Measurements from ENCODE around the gene TNNI2. TPM values are rescaled to one million over a fixed set of nuclear protein-coding genes. Genes with fewer than 3 reads are reported as not detected.
A peak's percentile ranks its signal among the peaks of the same experiment; 100 is the strongest.

The TNNI2 gene
- polyA plus RNA-seq, 5 donors, result 0.46 to 153 (median 1.5) TPM

- DNase-seq, result no peak
Measured at GRCh38 chr11:1820463-1821325, 18.1 kb upstream of the TNNI2 start.

- DNase-seq, result no peak
Measured at GRCh38 chr11:1821562-1821961, 17.2 kb upstream of the TNNI2 start.

GRCh38 chr11:1822648-1823375 is 16.0 kb upstream of the TNNI2 start:
- no peak for DNase-seq

GRCh38 chr11:1823376-1824220 is 15.2 kb upstream of the TNNI2 start:
- DNase-seq, result no peak

GRCh38 chr11:1824221-1825038 is 14.4 kb upstream of the TNNI2 start:
- DNase-seq, result no peak

- no peak for DNase-seq
Measured at GRCh38 chr11:1825039-1825740, 13.6 kb upstream of the TNNI2 start.

GRCh38 chr11:1825785-1826451 is 12.9 kb upstream of the TNNI2 start:
- DNase-seq, result no peak

- DNase-seq, result no peak
Measured at GRCh38 chr11:1826552-1827094, 12.2 kb upstream of the TNNI2 start.

GRCh38 chr11:1827095-1827813 is 11.5 kb upstream of the TNNI2 start:
- DNase-seq, result peak; percentile 66 to 72

GRCh38 chr11:1827931-1828330 is 10.8 kb upstream of the TNNI2 start:
- DNase-seq, result no peak

- DNase-seq, result no peak
Measured at GRCh38 chr11:1828542-1828941, 10.2 kb upstream of the TNNI2 start.

- no peak for DNase-seq
Measured at GRCh38 chr11:1829039-1829820, 9.6 kb upstream of the TNNI2 start.

GRCh38 chr11:1830004-1830321 is 8.8 kb upstream of the TNNI2 start:
- no peak for DNase-seq

GRCh38 chr11:1830322-1831223 is 8.2 kb upstream of the TNNI2 start:
- peak in 1 of 2 donors; percentile 49 for DNase-seq

GRCh38 chr11:1831338-1832210 is 7.2 kb upstream of the TNNI2 start:
- DNase-seq, result no peak

Measured in right lung (tissue), 5 donors.